ENCODE data around the gene UBE3A.
A peak's percentile ranks its signal among the peaks of the same experiment; 100 is the strongest.
"Not testable (repeated sequence)": the region's sequence is repeated elsewhere in the genome, so short reads cannot be mapped to it uniquely, and the experiment has no call there.

Gene UBE3A

GRCh38 chr15:25437777-25438600 is 835 bp downstream of the UBE3A start:
- DNase-seq: peak; percentile 26

- no peak for DNase-seq
These were observed 2.1 kb downstream of the UBE3A start for GRCh38 chr15:25436707-25437106.

- DNase-seq: no peak
These were observed 3.2 kb downstream of the UBE3A start for GRCh38 chr15:25435474-25436243.

GRCh38 chr15:25433118-25433865 is 5.5 kb downstream of the UBE3A start:
- DNase-seq: no peak

GRCh38 chr15:25431836-25432561 is 6.8 kb downstream of the UBE3A start:
- DNase-seq: no peak

GRCh38 chr15:25427861-25428260 is 11.0 kb downstream of the UBE3A start:
- DNase-seq: no peak

- no peak for DNase-seq
These were observed 11.8 kb downstream of the UBE3A start for GRCh38 chr15:25426896-25427610.

GRCh38 chr15:25424073-25424472 is 14.8 kb downstream of the UBE3A start:
- no peak for DNase-seq

GRCh38 chr15:25422021-25422420 is 16.8 kb downstream of the UBE3A start:
- DNase-seq: no peak

- no peak for DNase-seq
These were observed 20.6 kb downstream of the UBE3A start for GRCh38 chr15:25418202-25418601.

GRCh38 chr15:25417604-25418003 is 21.2 kb downstream of the UBE3A start:
- no peak for DNase-seq

- DNase-seq: no peak
These were observed 22.1 kb downstream of the UBE3A start for GRCh38 chr15:25416693-25417092.

- DNase-seq: no peak
These were observed 23.1 kb downstream of the UBE3A start for GRCh38 chr15:25415707-25416106.

- no peak for DNase-seq
These were observed 23.6 kb downstream of the UBE3A start for GRCh38 chr15:25415217-25415616.

GRCh38 chr15:25410649-25411048 is 28.2 kb downstream of the UBE3A start:
- no peak for DNase-seq

- DNase-seq: not testable (repeated sequence)
These were observed 29.1 kb downstream of the UBE3A start for GRCh38 chr15:25409731-25410130.

GRCh38 chr15:25408929-25409328 is 29.9 kb downstream of the UBE3A start:
- DNase-seq: no peak

GRCh38 chr15:25408428-25408827 is 30.4 kb downstream of the UBE3A start:
- no peak for DNase-seq

GRCh38 chr15:25407950-25408349 is 30.9 kb downstream of the UBE3A start:
- no peak for DNase-seq

GRCh38 chr15:25406846-25407245 is 32.0 kb downstream of the UBE3A start:
- DNase-seq: no peak

- DNase-seq: no peak
These were observed 32.6 kb downstream of the UBE3A start for GRCh38 chr15:25406261-25406660.

GRCh38 chr15:25403771-25404170 is 35.1 kb downstream of the UBE3A start:
- no peak for DNase-seq
